Tibial nerve (tissue), 4 donors: ENCODE results near the gene NETO2. TPM values are rescaled to one million over a fixed set of nuclear protein-coding genes. Genes with fewer than 3 reads are reported as not detected.

Experiments used
- DNase-seq, 2 donors: peaks; one replicate each; pipeline ENCODE4 v3.0.0-alpha.2; 2019; ENCODE audit warnings: low spot score in 2 of 2
- H3K27ac ChIP-seq, 4 donors: fragments of 200-600 bp; sonication (generic) in 3 of 4; one replicate each; pipeline ENCODE4 v1.5.1; 2017 to 2019; ENCODE audit warnings: mild to moderate bottlenecking in 1 of 4
- H3K27me3 ChIP-seq, 2 donors: fragments of 200-600 bp; sonication (generic) in 1 of 2; one replicate each; pipeline versions ENCODE4 v1.5.1 to v1.6.0; 2017 to 2019
- H3K36me3 ChIP-seq, 3 donors: fragments of 200-600 bp; sonication (generic); one replicate each; pipeline ENCODE4 v1.5.1; 2018 to 2019
- H3K4me1 ChIP-seq, 4 donors: fragments of 200-600 bp; sonication (generic) in 3 of 4; one replicate each; pipeline ENCODE4 v1.5.1; 2017 to 2019
- H3K4me3 ChIP-seq, 4 donors: fragments of 200-600 bp; sonication (generic) in 3 of 4; one replicate each; pipeline ENCODE4 v1.5.1; 2017 to 2019; ENCODE audit warnings: mild to moderate bottlenecking in 1 of 4, moderate library complexity in 1 of 4
- H3K9me3 ChIP-seq, 4 donors: fragments of 200-600 bp; sonication (generic) in 3 of 4; one replicate each; pipeline ENCODE4 v1.5.1; 2017 to 2019
- CTCF ChIP-seq, 5 experiments: fragments of 200-600 bp in 3 of 5; fragments of 450-650 bp in 2 of 5; sonication (generic) in 3 of 5; IDR thresholded peaks; one replicate each; pipeline ENCODE4 v1.5.1; 2016 to 2019; ENCODE audit warnings: antibody characterized with exemption in 5 of 5, mild to moderate bottlenecking in 3 of 5, moderate library complexity in 2 of 5
- EP300 ChIP-seq, 2 donors: sonication (generic); formaldehyde crosslinking; IDR thresholded peaks; one replicate each; pipeline ENCODE4 v1.6.1; 2017; ENCODE audit warnings: antibody characterized with exemption in 2 of 2, mild to moderate bottlenecking in 1 of 2
- POLR2A ChIP-seq, 2 donors: fragments of 450-650 bp; IDR thresholded peaks; one replicate each; pipeline ENCODE4 v1.6.1; 2017; ENCODE audit warnings: antibody characterized with exemption in 2 of 2, mild to moderate bottlenecking in 2 of 2, moderate library complexity in 2 of 2
- WGBS, 2 donors: methylation state at CpG; one replicate each; pipeline ENCODE4 v1.1.5; 2018; 5-methylcytosine and 5-hydroxymethylcytosine counted together
- total RNA-seq, 4 donors: library from RNA; depleted of rRNA; stranded (reverse); fragments of >200 nt; gene quantifications; one replicate each; pipeline ENCODE4 v1.1.0, GENCODE V29; 2016

NETO2 gene
- total RNA-seq, 4 donors from 2014 or later, result 0.63 to 3.3 (median 0.72) TPM

- Histone ChIP-seq H3K4me1 (no peaks in the 10 kb centered on the region), H3K9me3 (peaks cover 0 to 15% (median 0%) of the 10 kb centered on the region in 4 donors), H3K27me3 (no peaks in the 10 kb centered on the region), H3K36me3 (peaks cover 0 to 37% (median 0%) of the 10 kb centered on the region in 3 donors), H3K4me3 (no peak overlapping the region), H3K27ac (no peak overlapping the region)
- WGBS, 2 donors, result 96 to 100% methylated on average over 3 of the region's 3 CpGs
- no peak for DNase-seq
- TF ChIP-seq EP300 (IDR thresholded peaks at IDR 0.05) (no peak), POLR2A (IDR thresholded peaks at IDR 0.05) (no peak), CTCF (IDR thresholded peaks at IDR 0.05) (no peak)
Observed at GRCh38 chr16:47150067-47150466, 6.3 kb upstream of the NETO2 start.

- no peaks in the 10 kb centered on the region for H3K36me3 ChIP-seq
- no peaks in the 10 kb centered on the region for H3K9me3 ChIP-seq
- H3K4me3 ChIP-seq, result peak overlapping the region; percentile 21 to 59 (median 34)
- WGBS, 2 donors, result 15 to 24% methylated on average over 9 to 10 of the region's 10 CpGs
- H3K27ac ChIP-seq, result no peak overlapping the region
- H3K4me1 ChIP-seq, result peaks cover 0 to 30% (median 2%) of the 10 kb centered on the region in 4 donors
- peak in 1 of 5 experiments; percentile 3 for TF ChIP-seq CTCF (IDR thresholded peaks at IDR 0.05)
- no peak for TF ChIP-seq POLR2A (IDR thresholded peaks at IDR 0.05)
- peaks cover 0 to 4% of the 10 kb centered on the region in 2 donors for H3K27me3 ChIP-seq
- no peak for DNase-seq
Observed at GRCh38 chr16:47144559-47144877, 773 bp upstream of the NETO2 start.

- Histone ChIP-seq H3K27me3 (peaks cover 0 to 4% of the 10 kb centered on the region in 2 donors), H3K4me1 (peaks cover 0 to 30% (median 2%) of the 10 kb centered on the region in 4 donors), H3K9me3 (no peaks in the 10 kb centered on the region), H3K4me3 (peak overlapping the region; percentile 29 to 59 (median 50)), H3K27ac (peak overlapping the region in 2 of 4 donors; percentile 46 to 58), H3K36me3 (no peaks in the 10 kb centered on the region)
- DNase-seq, result no peak
- no peak for TF ChIP-seq POLR2A (IDR thresholded peaks at IDR 0.05)
- no peak for TF ChIP-seq EP300 (IDR thresholded peaks at IDR 0.05)
- peak; percentile 32 to 66 (median 55) for TF ChIP-seq CTCF (IDR thresholded peaks at IDR 0.05)
- 2% methylated on average over 29 to 35 of the region's 111 CpGs for WGBS, 2 donors
Observed at GRCh38 chr16:47142821-47143676, 696 bp downstream of the NETO2 start.

GRCh38 chr16:47142486-47142820 is 1.3 kb downstream of the NETO2 start:
- H3K27me3 ChIP-seq, result peaks cover 0 to 4% of the 10 kb centered on the region in 2 donors
- H3K4me3 ChIP-seq, result peak overlapping the region; percentile 29 to 59 (median 50)
- H3K4me1 ChIP-seq, result peaks cover 0 to 30% (median 2%) of the 10 kb centered on the region in 4 donors
- no peak for TF ChIP-seq EP300 (IDR thresholded peaks at IDR 0.05)
- no peak for TF ChIP-seq CTCF (IDR thresholded peaks at IDR 0.05)
- no peak for TF ChIP-seq POLR2A (IDR thresholded peaks at IDR 0.05)
- DNase-seq, result no peak
- peak overlapping the region in 1 of 4 donors; percentile 46 for H3K27ac ChIP-seq
- no peaks in the 10 kb centered on the region for H3K9me3 ChIP-seq
- 2 to 3% methylated on average over 8 of the region's 8 CpGs for WGBS, 2 donors
- H3K36me3 ChIP-seq, result no peaks in the 10 kb centered on the region

- Histone ChIP-seq H3K27ac (no peak overlapping the region), H3K9me3 (no peaks in the 10 kb centered on the region), H3K4me1 (peaks cover 0 to 30% (median 2%) of the 10 kb centered on the region in 4 donors), H3K27me3 (peaks cover 0 to 4% of the 10 kb centered on the region in 2 donors), H3K36me3 (no peaks in the 10 kb centered on the region), H3K4me3 (peak overlapping the region; percentile 4 to 59 (median 36))
- TF ChIP-seq EP300 (IDR thresholded peaks at IDR 0.05) (no peak), CTCF (IDR thresholded peaks at IDR 0.05) (peak; percentile 75 to 88 (median 78))
- 2 to 3% methylated on average over 26 of the region's 26 CpGs for WGBS, 2 donors
- DNase-seq, result peak; percentile 52 to 76
Observed at GRCh38 chr16:47141773-47142485, 1.8 kb downstream of the NETO2 start.
